HepG2 (cell line): Measurements from ENCODE around the gene MFN2. TPM values are rescaled to one million over a fixed set of nuclear protein-coding genes. Genes with fewer than 3 reads are reported as not detected.

ENCODE experiments used
- CEBPB ChIP-seq: IDR thresholded peaks from 2 replicates; pipeline ENCODE4 v1.6.1; 2011; ENCODE audit warnings: low read depth, low read length, improper control_type of control experiment, borderline replicate concordance
- CERS6 ChIP-seq: sonication (generic); formaldehyde crosslinking; IDR thresholded peaks from 2 replicates; pipeline ENCODE4 v1.5.0; 2020; ENCODE audit warnings: missing genetic modification reagents
- CTCF ChIP-seq: sonication (generic); formaldehyde crosslinking; IDR thresholded peaks from 2 replicates; pipeline ENCODE4 v1.5.0; 2020; ENCODE audit warnings: mild to moderate bottlenecking, missing genetic modification reagents, moderate library complexity
- ETV6 ChIP-seq: sonication (generic); formaldehyde crosslinking; conservative IDR thresholded peaks from 2 replicates; pipeline ENCODE4 v1.4.0; 2020; ENCODE audit warnings: missing genetic modification reagents
- GMEB1 ChIP-seq: sonication (generic); formaldehyde crosslinking; IDR thresholded peaks from 2 replicates; pipeline ENCODE4 v1.5.1; 2020; ENCODE audit warnings: missing genetic modification reagents, mild to moderate bottlenecking, borderline replicate concordance
- HDAC2 ChIP-seq: sonication (generic); formaldehyde crosslinking; IDR thresholded peaks from 2 replicates; pipeline ENCODE4 v1.4.0; 2020; ENCODE audit warnings: missing genetic modification reagents
- HNF4G ChIP-seq, 2 experiments: sonication (generic) in 1 of 2; formaldehyde crosslinking in 1 of 2; IDR thresholded peaks; 2 replicates each; pipeline versions ENCODE4 v1.4.0 to v1.6.1; 2011 to 2020; ENCODE audit warnings: borderline replicate concordance in 2 of 2, low read depth in 2 of 2, mild to moderate bottlenecking in 2 of 2, low read length in 1 of 2, missing genetic modification reagents in 1 of 2, moderate library complexity in 1 of 2
- KDM3A ChIP-seq: IDR thresholded peaks from 2 replicates; pipeline ENCODE4 v1.6.1; 2018; ENCODE audit warnings: low read depth, missing compliant biosample characterization
- RFXAP ChIP-seq: sonication (generic); formaldehyde crosslinking; IDR thresholded peaks from 2 replicates; pipeline ENCODE4 v1.4.0; 2020; ENCODE audit warnings: missing genetic modification reagents, borderline replicate concordance
- RXRB ChIP-seq: IDR thresholded peaks from 2 replicates; pipeline ENCODE4 v1.6.1; 2016; ENCODE audit warnings: borderline replicate concordance, missing genetic modification reagents, missing compliant biosample characterization
- SNAPC5 ChIP-seq: sonication (generic); formaldehyde crosslinking; IDR thresholded peaks from 2 replicates; pipeline ENCODE4 v1.8.1; 2023; ENCODE audit warnings: mild to moderate bottlenecking, missing genetic modification reagents, borderline replicate concordance
- TMF1 ChIP-seq: sonication (generic); formaldehyde crosslinking; IDR thresholded peaks from 2 replicates; pipeline ENCODE4 v1.8.1; 2022; ENCODE audit warnings: low read depth, missing genetic modification reagents
- YEATS2 ChIP-seq: sonication (generic); formaldehyde crosslinking; IDR thresholded peaks from 2 replicates; pipeline ENCODE4 v1.4.0; 2020; ENCODE audit warnings: missing genetic modification reagents, borderline replicate concordance
- ZBTB42 ChIP-seq: sonication (generic); formaldehyde crosslinking; IDR thresholded peaks from 2 replicates; pipeline ENCODE4 v1.5.0; 2020; ENCODE audit warnings: mild to moderate bottlenecking, missing genetic modification reagents
- ZC3H13 ChIP-seq: sonication (generic); formaldehyde crosslinking; IDR thresholded peaks from 2 replicates; pipeline ENCODE4 v1.8.1; 2023; ENCODE audit warnings: mild to moderate bottlenecking, missing genetic modification reagents, moderate library complexity
- ZNF331 ChIP-seq: sonication (generic); formaldehyde crosslinking; IDR thresholded peaks from 2 replicates; pipeline ENCODE4 v1.4.0; 2020; ENCODE audit warnings: missing genetic modification reagents
- ZNF567 ChIP-seq: sonication (generic); formaldehyde crosslinking; IDR thresholded peaks from 2 replicates; pipeline ENCODE4 v1.8.1; 2023; ENCODE audit warnings: mild to moderate bottlenecking, missing genetic modification reagents, borderline replicate concordance
- ZNF598 ChIP-seq: sonication (generic); formaldehyde crosslinking; IDR thresholded peaks from 2 replicates; pipeline ENCODE4 v1.5.1; 2020; ENCODE audit warnings: mild to moderate bottlenecking, missing genetic modification reagents, borderline replicate concordance
- ZNF619 ChIP-seq: sonication (generic); formaldehyde crosslinking; IDR thresholded peaks from 2 replicates; pipeline ENCODE4 v1.4.0; 2020; ENCODE audit warnings: mild to moderate bottlenecking, missing genetic modification reagents
- ZNF687 ChIP-seq: sonication (generic); formaldehyde crosslinking; IDR thresholded peaks from 2 replicates; pipeline ENCODE4 v1.5.1; 2020; ENCODE audit warnings: mild to moderate bottlenecking, missing genetic modification reagents, moderate library complexity
- polyA plus RNA-seq, 8 experiments: library from polyadenylated mRNA; depleted of rRNA in 3 of 8; stranded (reverse) in 7 of 8; unstranded in 1 of 8; fragments of >200 nt; fragmentation: Illumina TruSeq in 4 of 8; extraction: Trizol in 4 of 8; gene quantifications; 2 replicates each; pipeline versions ENCODE4 v1.2.1 to v1.2.3, GENCODE V29; 2011 to 2016; ENCODE audit warnings: low read depth in 4 of 8, missing spikeins in 1 of 8, mixed read lengths in 1 of 8; ENCODE audit not compliant: insufficient read depth in 1 of 8
- total RNA-seq, 5 experiments: library from RNA; depleted of rRNA; stranded (reverse); fragments of >200 nt; fragmentation: Illumina TruSeq; extraction: Trizol; gene quantifications; 2 replicates each; pipeline ENCODE4 v1.2.3, GENCODE V29; 2016; ENCODE audit warnings: low read depth in 1 of 5

The MFN2 gene
- total and polyA plus RNA-seq, 2 of the 13 experiments (the other 11 are each of a cell fraction or from before 2014, with no cell fraction given) = 38.7 to 60.9 TPM

- TF ChIP-seq ZNF687 (CRISPR knock-in tag) (peak; percentile 61), CERS6 (no peak), ZBTB42 (CRISPR knock-in tag) (no peak), ETV6 (CRISPR knock-in tag) (no peak), RFXAP (CRISPR knock-in tag) (peak; percentile 29; the same call in 1 of the 2 replicates), GMEB1 (CRISPR knock-in tag) (no peak), ZNF331 (CRISPR knock-in tag) (peak; percentile 82), ZNF619 (CRISPR knock-in tag) (no peak), CEBPB (peak; percentile 57; the same call in 1 of the 2 replicates), RXRB (CRISPR knock-in tag) (peak; percentile 54; the same call in 1 of the 2 replicates), ZNF598 (no peak), YEATS2 (0 out of 2 replicates have a peak, but pooled peaks have one; percentile 23), ZNF567 (CRISPR knock-in tag) (no peak), KDM3A (CRISPR knock-in tag) (peak; percentile 89; the same call in 1 of the 2 replicates), SNAPC5 (peak; percentile 77; the same call in 1 of the 2 replicates), TMF1 (CRISPR knock-in tag) (no peak), HNF4G (IDR thresholded peaks at IDR 0.05; ENCODE audit: borderline replicate concordance, low read depth, low read length) (peak; percentile 58; the same call in 1 of the 2 replicates), HNF4G (CRISPR knock-in tag; IDR thresholded peaks at IDR 0.05; ENCODE audit: borderline replicate concordance, low read depth) (no peak), CTCF (peak; percentile 94), ZC3H13 (CRISPR knock-in tag) (no peak), HDAC2 (CRISPR knock-in tag) (no peak)
Observed at GRCh38 chr1:11967028-11967547, 13.2 kb upstream of the MFN2 start (continued).
